Measurements from ENCODE around the gene NEU4. TPM values are rescaled to one million over a fixed set of nuclear protein-coding genes. Genes with fewer than 3 reads are reported as not detected.
A peak's percentile ranks its signal among the peaks of the same experiment; 100 is the strongest.

The NEU4 gene
- total RNA-seq, 1 donor from 2014 or later: 0.31 TPM

DNA sequence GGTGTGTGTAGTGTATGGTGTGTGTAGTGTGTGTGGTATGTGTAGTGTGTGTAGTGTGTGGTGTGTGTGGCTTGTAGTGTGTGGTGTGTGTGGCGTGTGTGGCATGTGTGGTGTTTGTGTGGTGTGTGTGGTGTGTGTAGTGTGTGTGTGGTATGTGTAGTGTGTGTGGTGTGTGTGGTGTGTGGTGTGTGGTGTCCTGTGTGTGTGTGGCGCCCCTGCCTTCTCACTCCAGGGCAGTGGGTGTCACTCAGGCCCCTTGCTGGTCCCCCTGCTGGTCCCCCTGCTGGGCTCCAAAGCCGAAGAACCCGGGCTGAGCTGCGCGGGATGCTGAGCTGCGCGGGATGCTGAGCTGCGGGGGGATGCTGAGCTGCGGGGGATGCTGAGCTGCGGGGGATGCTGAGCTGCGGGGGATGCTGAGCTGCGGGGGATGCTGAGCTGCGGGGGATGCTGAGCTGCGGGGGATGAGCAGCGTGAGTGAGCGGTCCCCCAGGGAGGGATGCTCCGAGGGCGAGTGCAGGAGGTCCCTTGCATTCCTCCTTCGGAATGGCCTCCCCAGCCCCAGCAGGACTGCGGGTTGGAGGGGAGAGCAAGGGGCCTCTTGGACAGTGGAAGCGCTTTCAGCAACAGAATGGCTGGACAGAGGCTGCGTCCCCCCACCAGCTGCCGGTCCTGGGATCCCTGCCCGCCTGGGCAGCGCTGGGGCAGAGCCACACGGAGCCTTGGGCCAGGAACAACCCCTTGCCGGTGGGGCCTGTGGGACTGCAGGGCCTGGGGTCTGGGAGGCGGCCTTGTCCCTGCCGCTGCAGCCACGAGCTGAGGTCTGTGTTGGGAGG is 57.2 kb downstream of the NEU4 start:
- ChIA-PET POLR2A (interaction anchor here (0.8 to 1.0 kb wide), 2 partner anchors 25 to 132 kb away, joined by 3 read pairs; partner anchors contain the start of gene D2HGDH), CTCF (no interaction called here)
- TF ChIP-seq, protein P1, sequence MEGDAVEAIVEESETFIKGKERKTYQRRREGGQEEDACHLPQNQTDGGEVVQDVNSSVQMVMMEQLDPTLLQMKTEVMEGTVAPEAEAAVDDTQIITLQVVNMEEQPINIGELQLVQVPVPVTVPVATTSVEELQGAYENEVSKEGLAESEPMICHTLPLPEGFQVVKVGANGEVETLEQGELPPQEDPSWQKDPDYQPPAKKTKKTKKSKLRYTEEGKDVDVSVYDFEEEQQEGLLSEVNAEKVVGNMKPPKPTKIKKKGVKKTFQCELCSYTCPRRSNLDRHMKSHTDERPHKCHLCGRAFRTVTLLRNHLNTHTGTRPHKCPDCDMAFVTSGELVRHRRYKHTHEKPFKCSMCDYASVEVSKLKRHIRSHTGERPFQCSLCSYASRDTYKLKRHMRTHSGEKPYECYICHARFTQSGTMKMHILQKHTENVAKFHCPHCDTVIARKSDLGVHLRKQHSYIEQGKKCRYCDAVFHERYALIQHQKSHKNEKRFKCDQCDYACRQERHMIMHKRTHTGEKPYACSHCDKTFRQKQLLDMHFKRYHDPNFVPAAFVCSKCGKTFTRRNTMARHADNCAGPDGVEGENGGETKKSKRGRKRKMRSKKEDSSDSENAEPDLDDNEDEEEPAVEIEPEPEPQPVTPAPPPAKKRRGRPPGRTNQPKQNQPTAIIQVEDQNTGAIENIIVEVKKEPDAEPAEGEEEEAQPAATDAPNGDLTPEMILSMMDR (IDR thresholded peaks at IDR 0.05): no peak
- Mint-ChIP-seq H3K36me3 (ENCODE audit: low read depth) (no peaks in the 10 kb centered on the region), H3K9me3 (no peaks in the 10 kb centered on the region), H3K27me3 (peaks cover 35% of the 10 kb centered on the region), H3K4me1 (peaks cover 28% of the 10 kb centered on the region), H3K27ac (no peak overlapping the region), H3K4me3 (no peak overlapping the region)
- ATAC-seq (ENCODE audit: low read depth): peak; percentile 43
- intact Hi-C loops (cut with micrococcal nuclease): no loop called here
- no peak for DNase-seq

Other genes starting within 250 kb of the NEU4 start
- 23.7 and 26.7 TPM in 2 replicates for gene THAP4, start 172.0 kb upstream of the NEU4 start, total RNA-seq
- 92.6 and 101 TPM in 2 replicates for gene ATG4B, start 171.5 kb upstream of the NEU4 start, total RNA-seq
- 29.2 and 34.7 TPM in 2 replicates for gene DTYMK, start 122.4 kb upstream of the NEU4 start, total RNA-seq
- gene ING5, start 107.2 kb upstream of the NEU4 start, total RNA-seq: 49.3 and 61.1 TPM in 2 replicates
- 37.7 and 55.4 TPM in 2 replicates for gene D2HGDH, start 74.6 kb upstream of the NEU4 start, total RNA-seq
- gene GAL3ST2, start 32.4 kb upstream of the NEU4 start, total RNA-seq: 0.15 TPM in 1 of 2 replicates, not detected in the other
- gene PDCD1, start 49.7 kb downstream of the NEU4 start, total RNA-seq: 2.6 and 3.5 TPM in 2 replicates
- gene RTP5, start 60.5 kb downstream of the NEU4 start, total RNA-seq: 0.12 TPM in 1 of 2 replicates, not detected in the other